PC-3 (cell line): ENCODE measurements around the gene CHI3L1.

Experiments used
- EZH2 ChIP-seq: fragments of 300-600 bp; sonication (generic); IDR thresholded peaks from one replicate; pipeline ENCODE4 v1.6.1; 2017; ENCODE audit warnings: antibody characterized with exemption, mild to moderate bottlenecking, low read length; ENCODE audit not compliant: unreplicated experiment
- TF ChIP-seq, protein P1 (sequence below): fragments of 300-600 bp; sonication (generic); conservative IDR thresholded peaks from 2 replicates; pipeline ENCODE4 v1.5.1; 2017; ENCODE audit warnings: antibody characterized with exemption, low read depth, mild to moderate bottlenecking, low read length

DNA sequence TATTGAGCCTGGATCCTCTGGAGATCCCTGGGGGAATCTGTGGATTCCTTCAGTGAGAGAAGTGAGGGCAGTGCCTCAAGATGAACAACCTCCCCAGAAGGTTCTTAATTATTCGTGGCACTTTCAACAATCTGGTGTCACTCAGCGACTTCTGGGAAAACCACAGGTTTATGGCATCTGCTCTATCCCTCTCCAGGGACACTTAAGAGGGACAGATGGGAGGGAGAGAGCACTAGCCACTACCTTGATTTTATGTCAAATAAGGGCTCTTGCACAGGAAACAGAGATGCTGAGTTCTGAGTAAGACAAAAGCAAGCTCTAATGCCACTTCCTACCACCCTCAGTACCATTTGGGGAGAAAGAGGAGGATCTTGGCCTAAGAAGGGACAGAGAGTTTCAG is 21.2 kb upstream of the CHI3L1 start:
- TF ChIP-seq, protein P1, sequence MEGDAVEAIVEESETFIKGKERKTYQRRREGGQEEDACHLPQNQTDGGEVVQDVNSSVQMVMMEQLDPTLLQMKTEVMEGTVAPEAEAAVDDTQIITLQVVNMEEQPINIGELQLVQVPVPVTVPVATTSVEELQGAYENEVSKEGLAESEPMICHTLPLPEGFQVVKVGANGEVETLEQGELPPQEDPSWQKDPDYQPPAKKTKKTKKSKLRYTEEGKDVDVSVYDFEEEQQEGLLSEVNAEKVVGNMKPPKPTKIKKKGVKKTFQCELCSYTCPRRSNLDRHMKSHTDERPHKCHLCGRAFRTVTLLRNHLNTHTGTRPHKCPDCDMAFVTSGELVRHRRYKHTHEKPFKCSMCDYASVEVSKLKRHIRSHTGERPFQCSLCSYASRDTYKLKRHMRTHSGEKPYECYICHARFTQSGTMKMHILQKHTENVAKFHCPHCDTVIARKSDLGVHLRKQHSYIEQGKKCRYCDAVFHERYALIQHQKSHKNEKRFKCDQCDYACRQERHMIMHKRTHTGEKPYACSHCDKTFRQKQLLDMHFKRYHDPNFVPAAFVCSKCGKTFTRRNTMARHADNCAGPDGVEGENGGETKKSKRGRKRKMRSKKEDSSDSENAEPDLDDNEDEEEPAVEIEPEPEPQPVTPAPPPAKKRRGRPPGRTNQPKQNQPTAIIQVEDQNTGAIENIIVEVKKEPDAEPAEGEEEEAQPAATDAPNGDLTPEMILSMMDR = no peak
- no peak for TF ChIP-seq EZH2
